Smooth muscle cell (in vitro differentiated cells): Measurements from ENCODE around the gene PKP3. TPM values are rescaled to one million over a fixed set of nuclear protein-coding genes. Genes with fewer than 3 reads are reported as not detected.

Experiments used
- polyA plus RNA-seq: library from polyadenylated mRNA; unstranded; fragments of >200 nt; fragmentation: Nextera tagmentation; extraction: Ambion mirVana; gene quantifications from 2 replicates; pipeline ENCODE4 v1.2.1, GENCODE V29; 2016
- small RNA-seq: library from RNA; depleted of rRNA; stranded (forward); fragments of <200 nt; gene quantifications from one replicate; pipeline ENCODE3, GENCODE V24; 2014
- total RNA-seq: library from RNA; depleted of rRNA; stranded (reverse); fragments of >200 nt; gene quantifications from 2 replicates; pipeline ENCODE4 v1.2.3, GENCODE V29; 2014

The PKP3 gene
- total and polyA plus RNA-seq, 2 experiments from 2014 or later: 24.6 to 61.2 TPM

Small RNAs within 50 kb of the gene (small RNA-seq; reads per million reads assigned to genes)
- gene RN7SL838P: not detected

Other genes with a start within 250 kb of the PKP3 start
- gene SCGB1C1, start 201.1 kb upstream of the PKP3 start, total RNA-seq: not detected in 2 replicates
- gene SCGB1C1, start 201.1 kb upstream of the PKP3 start, polyA plus RNA-seq: not detected in 2 replicates
- gene BET1L, start 186.8 kb upstream of the PKP3 start, total RNA-seq: 31.3 and 40.5 TPM in 2 replicates
- gene BET1L, start 186.8 kb upstream of the PKP3 start, polyA plus RNA-seq: 92.5 and 97.4 TPM in 2 replicates
- gene RIC8A, start 186.5 kb upstream of the PKP3 start, total RNA-seq: 71.2 and 118 TPM in 2 replicates
- 120 and 121 TPM in 2 replicates for gene RIC8A, start 186.5 kb upstream of the PKP3 start, polyA plus RNA-seq
- gene SIRT3, start 157.9 kb upstream of the PKP3 start, total RNA-seq: 10.8 and 13.0 TPM in 2 replicates
- gene SIRT3, start 157.9 kb upstream of the PKP3 start, polyA plus RNA-seq: 19.8 and 22.6 TPM in 2 replicates
- gene PSMD13, start 157.2 kb upstream of the PKP3 start, total RNA-seq: 77.4 and 79.2 TPM in 2 replicates
- gene PSMD13, start 157.2 kb upstream of the PKP3 start, polyA plus RNA-seq: 173 and 200 TPM in 2 replicates
- not detected in 2 replicates for gene NLRP6, start 115.8 kb upstream of the PKP3 start, total RNA-seq
- not detected in 2 replicates for gene NLRP6, start 115.8 kb upstream of the PKP3 start, polyA plus RNA-seq
- gene PGGHG, start 105.1 kb upstream of the PKP3 start, total RNA-seq: 8.6 and 18.2 TPM in 2 replicates
- 16.6 and 24.3 TPM in 2 replicates for gene PGGHG, start 105.1 kb upstream of the PKP3 start, polyA plus RNA-seq
- not detected in 2 replicates for gene IFITM5, start 94.7 kb upstream of the PKP3 start, total RNA-seq
- gene IFITM5, start 94.7 kb upstream of the PKP3 start, polyA plus RNA-seq: not detected in 2 replicates
- 210 and 211 TPM in 2 replicates for gene IFITM2, start 86.4 kb upstream of the PKP3 start, total RNA-seq
- gene IFITM2, start 86.4 kb upstream of the PKP3 start, polyA plus RNA-seq: 1,227 and 1,486 TPM in 2 replicates
- gene IFITM1, start 80.2 kb upstream of the PKP3 start, total RNA-seq: 355 TPM in 2 replicates
- 599 and 726 TPM in 2 replicates for gene IFITM1, start 80.2 kb upstream of the PKP3 start, polyA plus RNA-seq
- 392 and 393 TPM in 2 replicates for gene IFITM3, start 73.3 kb upstream of the PKP3 start, total RNA-seq
- gene IFITM3, start 73.3 kb upstream of the PKP3 start, polyA plus RNA-seq: 3,295 and 4,132 TPM in 2 replicates
- 21.9 and 48.8 TPM in 2 replicates for gene B4GALNT4, start 24.7 kb upstream of the PKP3 start, total RNA-seq
- gene B4GALNT4, start 24.7 kb upstream of the PKP3 start, polyA plus RNA-seq: 44.9 and 45.8 TPM in 2 replicates
- 15.3 and 18.3 TPM in 2 replicates for gene SIGIRR, start 20.8 kb downstream of the PKP3 start, total RNA-seq
- 26.3 and 29.4 TPM in 2 replicates for gene SIGIRR, start 20.8 kb downstream of the PKP3 start, polyA plus RNA-seq
- 0.67 and 1.4 TPM in 2 replicates for gene ANO9, start 47.8 kb downstream of the PKP3 start, total RNA-seq
- 1.5 and 7.1 TPM in 2 replicates for gene ANO9, start 47.8 kb downstream of the PKP3 start, polyA plus RNA-seq
- 15.2 and 20.7 TPM in 2 replicates for gene PTDSS2, start 56.1 kb downstream of the PKP3 start, total RNA-seq
- 25.2 and 33.5 TPM in 2 replicates for gene PTDSS2, start 56.1 kb downstream of the PKP3 start, polyA plus RNA-seq
- gene RNH1, start 113.0 kb downstream of the PKP3 start, total RNA-seq: 91.3 and 106 TPM in 2 replicates
- 242 and 243 TPM in 2 replicates for gene RNH1, start 113.0 kb downstream of the PKP3 start, polyA plus RNA-seq
- gene HRAS, start 141.4 kb downstream of the PKP3 start, total RNA-seq: 19.2 and 39.9 TPM in 2 replicates
- gene HRAS, start 141.4 kb downstream of the PKP3 start, polyA plus RNA-seq: 59.1 and 82.5 TPM in 2 replicates
- 0.31 and 1.5 TPM in 2 replicates for gene LRRC56, start 143.3 kb downstream of the PKP3 start, total RNA-seq
- 1.5 TPM in 2 replicates for gene LRRC56, start 143.3 kb downstream of the PKP3 start, polyA plus RNA-seq
- gene LMNTD2, start 166.5 kb downstream of the PKP3 start, total RNA-seq: 3.2 TPM in 1 of 2 replicates, not detected in the other
- 3.6 and 9.3 TPM in 2 replicates for gene LMNTD2, start 166.5 kb downstream of the PKP3 start, polyA plus RNA-seq
- 18.6 and 21.7 TPM in 2 replicates for gene RASSF7, start 166.8 kb downstream of the PKP3 start, total RNA-seq
- 20.4 and 38.6 TPM in 2 replicates for gene RASSF7, start 166.8 kb downstream of the PKP3 start, polyA plus RNA-seq
- gene PHRF1, start 182.3 kb downstream of the PKP3 start, total RNA-seq: 11.6 and 13.7 TPM in 2 replicates
- gene PHRF1, start 182.3 kb downstream of the PKP3 start, polyA plus RNA-seq: 20.2 and 20.9 TPM in 2 replicates
- gene IRF7, start 221.7 kb downstream of the PKP3 start, total RNA-seq: 7.1 and 11.1 TPM in 2 replicates
- gene IRF7, start 221.7 kb downstream of the PKP3 start, polyA plus RNA-seq: 12.7 and 14.3 TPM in 2 replicates
- gene CDHR5, start 230.7 kb downstream of the PKP3 start, total RNA-seq: not detected in 2 replicates
- gene CDHR5, start 230.7 kb downstream of the PKP3 start, polyA plus RNA-seq: 0.37 TPM in 1 of 2 replicates, not detected in the other
- not detected in 2 replicates for gene SCT, start 233.0 kb downstream of the PKP3 start, total RNA-seq
- 1.4 and 2.2 TPM in 2 replicates for gene SCT, start 233.0 kb downstream of the PKP3 start, polyA plus RNA-seq
- gene DRD4, start 243.1 kb downstream of the PKP3 start, total RNA-seq: not detected in 2 replicates
- gene DRD4, start 243.1 kb downstream of the PKP3 start, polyA plus RNA-seq: 2.7 and 3.1 TPM in 2 replicates